Measurements from ENCODE around the gene BDKRB1.

BDKRB1 gene

GRCh38 chr14:96273629-96274028, 17.6 kb downstream of the BDKRB1 start:
- no peak for TF ChIP-seq GATA3 (IDR thresholded peaks at IDR 0.05; ENCODE audit: low read depth, low read length)
- TF ChIP-seq GATA2 (IDR thresholded peaks at IDR 0.05; ENCODE audit: low read depth, low read length) = no peak

- TF ChIP-seq GATA2 (IDR thresholded peaks at IDR 0.05; ENCODE audit: low read depth, low read length) (no peak), GATA3 (IDR thresholded peaks at IDR 0.05; ENCODE audit: low read depth, low read length) (no peak)
Measured at GRCh38 chr14:96274122-96274521, 18.1 kb downstream of the BDKRB1 start.

GRCh38 chr14:96274543-96274942, 18.5 kb downstream of the BDKRB1 start:
- TF ChIP-seq GATA3 (IDR thresholded peaks at IDR 0.05; ENCODE audit: low read depth, low read length) (peak; percentile 77), GATA2 (IDR thresholded peaks at IDR 0.05; ENCODE audit: low read depth, low read length) (peak; percentile 94)

GRCh38 chr14:96275177-96276112, 19.4 kb downstream of the BDKRB1 start:
- no peak for TF ChIP-seq GATA2 (IDR thresholded peaks at IDR 0.05; ENCODE audit: low read depth, low read length)
- TF ChIP-seq GATA3 (IDR thresholded peaks at IDR 0.05; ENCODE audit: low read depth, low read length) = no peak

GRCh38 chr14:96277890-96278289, 21.9 kb downstream of the BDKRB1 start:
- TF ChIP-seq GATA2 (IDR thresholded peaks at IDR 0.05; ENCODE audit: low read depth, low read length) (no peak), GATA3 (IDR thresholded peaks at IDR 0.05; ENCODE audit: low read depth, low read length) (no peak)

- TF ChIP-seq GATA2 (IDR thresholded peaks at IDR 0.05; ENCODE audit: low read depth, low read length) (no peak), GATA3 (IDR thresholded peaks at IDR 0.05; ENCODE audit: low read depth, low read length) (no peak)
Measured at GRCh38 chr14:96279564-96279963, 23.6 kb downstream of the BDKRB1 start.

GRCh38 chr14:96280104-96280503, 24.1 kb downstream of the BDKRB1 start:
- TF ChIP-seq GATA3 (IDR thresholded peaks at IDR 0.05; ENCODE audit: low read depth, low read length) = no peak
- TF ChIP-seq GATA2 (IDR thresholded peaks at IDR 0.05; ENCODE audit: low read depth, low read length) = no peak

- no peak for TF ChIP-seq GATA2 (IDR thresholded peaks at IDR 0.05; ENCODE audit: low read depth, low read length)
- no peak for TF ChIP-seq GATA3 (IDR thresholded peaks at IDR 0.05; ENCODE audit: low read depth, low read length)
Measured at GRCh38 chr14:96281486-96281885, 25.5 kb downstream of the BDKRB1 start.

- TF ChIP-seq GATA3 (IDR thresholded peaks at IDR 0.05; ENCODE audit: low read depth, low read length) (no peak), GATA2 (IDR thresholded peaks at IDR 0.05; ENCODE audit: low read depth, low read length) (no peak)
Measured at GRCh38 chr14:96284008-96284407, 28.0 kb downstream of the BDKRB1 start.

GRCh38 chr14:96284430-96284829, 28.4 kb downstream of the BDKRB1 start:
- TF ChIP-seq GATA2 (IDR thresholded peaks at IDR 0.05; ENCODE audit: low read depth, low read length) (no peak), GATA3 (IDR thresholded peaks at IDR 0.05; ENCODE audit: low read depth, low read length) (no peak)

GRCh38 chr14:96285667-96286066, 29.7 kb downstream of the BDKRB1 start:
- TF ChIP-seq GATA3 (IDR thresholded peaks at IDR 0.05; ENCODE audit: low read depth, low read length) (peak; percentile 62), GATA2 (IDR thresholded peaks at IDR 0.05; ENCODE audit: low read depth, low read length) (peak; percentile 95)

- TF ChIP-seq GATA3 (IDR thresholded peaks at IDR 0.05; ENCODE audit: low read depth, low read length) (no peak), GATA2 (IDR thresholded peaks at IDR 0.05; ENCODE audit: low read depth, low read length) (no peak)
Measured at GRCh38 chr14:96286251-96286650, 30.2 kb downstream of the BDKRB1 start.

- TF ChIP-seq GATA3 (IDR thresholded peaks at IDR 0.05; ENCODE audit: low read depth, low read length) (no peak), GATA2 (IDR thresholded peaks at IDR 0.05; ENCODE audit: low read depth, low read length) (no peak)
Measured at GRCh38 chr14:96287856-96288255, 31.8 kb downstream of the BDKRB1 start.

- TF ChIP-seq GATA3 (IDR thresholded peaks at IDR 0.05; ENCODE audit: low read depth, low read length) = no peak
Measured at GRCh38 chr14:96294246-96294645, 38.2 kb downstream of the BDKRB1 start.

GRCh38 chr14:96297000-96297399, 41.0 kb downstream of the BDKRB1 start:
- no peak for TF ChIP-seq GATA3 (IDR thresholded peaks at IDR 0.05; ENCODE audit: low read depth, low read length)
- no peak for TF ChIP-seq GATA2 (IDR thresholded peaks at IDR 0.05; ENCODE audit: low read depth, low read length)
